ENCODE measurements around the gene PALLD. TPM values are rescaled to one million over a fixed set of nuclear protein-coding genes. Genes with fewer than 3 reads are reported as not detected.

PALLD gene
- polyA plus RNA-seq, 1 donor from 2014 or later: 20.5 TPM

DNA sequence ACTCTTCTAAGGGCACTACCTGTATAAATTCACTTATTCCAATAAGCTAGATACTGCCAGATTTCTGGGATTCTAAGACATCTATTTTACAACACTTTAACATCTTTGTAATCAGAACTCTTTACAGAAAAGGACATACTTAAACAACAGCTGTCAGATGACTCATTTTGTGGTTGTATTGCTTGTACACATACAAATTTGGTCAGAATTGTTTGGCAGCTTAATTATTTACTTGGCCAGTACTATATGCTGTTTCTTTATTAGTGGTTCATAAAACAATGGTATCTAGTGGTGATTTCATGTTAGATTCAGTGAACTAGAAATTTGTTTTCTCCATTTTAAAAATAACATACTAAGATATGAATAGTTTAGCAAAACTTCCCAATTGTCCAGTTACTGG is 27.2 kb downstream of the PALLD start:
- no peak for TF ChIP-seq POLR2AphosphoS5 (IDR thresholded peaks at IDR 0.05)
- TF ChIP-seq RAD21 (conservative IDR thresholded peaks at IDR 0.05): no peak
- no peak for TF ChIP-seq SMC3 (conservative IDR thresholded peaks at IDR 0.05; ENCODE audit: poor library complexity)
- TF ChIP-seq MXI1 (conservative IDR thresholded peaks at IDR 0.05; ENCODE audit: poor library complexity, severe bottlenecking): no peak
- TF ChIP-seq, protein P1, sequence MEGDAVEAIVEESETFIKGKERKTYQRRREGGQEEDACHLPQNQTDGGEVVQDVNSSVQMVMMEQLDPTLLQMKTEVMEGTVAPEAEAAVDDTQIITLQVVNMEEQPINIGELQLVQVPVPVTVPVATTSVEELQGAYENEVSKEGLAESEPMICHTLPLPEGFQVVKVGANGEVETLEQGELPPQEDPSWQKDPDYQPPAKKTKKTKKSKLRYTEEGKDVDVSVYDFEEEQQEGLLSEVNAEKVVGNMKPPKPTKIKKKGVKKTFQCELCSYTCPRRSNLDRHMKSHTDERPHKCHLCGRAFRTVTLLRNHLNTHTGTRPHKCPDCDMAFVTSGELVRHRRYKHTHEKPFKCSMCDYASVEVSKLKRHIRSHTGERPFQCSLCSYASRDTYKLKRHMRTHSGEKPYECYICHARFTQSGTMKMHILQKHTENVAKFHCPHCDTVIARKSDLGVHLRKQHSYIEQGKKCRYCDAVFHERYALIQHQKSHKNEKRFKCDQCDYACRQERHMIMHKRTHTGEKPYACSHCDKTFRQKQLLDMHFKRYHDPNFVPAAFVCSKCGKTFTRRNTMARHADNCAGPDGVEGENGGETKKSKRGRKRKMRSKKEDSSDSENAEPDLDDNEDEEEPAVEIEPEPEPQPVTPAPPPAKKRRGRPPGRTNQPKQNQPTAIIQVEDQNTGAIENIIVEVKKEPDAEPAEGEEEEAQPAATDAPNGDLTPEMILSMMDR (IDR thresholded peaks at IDR 0.05; ENCODE audit: poor library complexity, severe bottlenecking): no peak
- TF ChIP-seq, protein P2, sequence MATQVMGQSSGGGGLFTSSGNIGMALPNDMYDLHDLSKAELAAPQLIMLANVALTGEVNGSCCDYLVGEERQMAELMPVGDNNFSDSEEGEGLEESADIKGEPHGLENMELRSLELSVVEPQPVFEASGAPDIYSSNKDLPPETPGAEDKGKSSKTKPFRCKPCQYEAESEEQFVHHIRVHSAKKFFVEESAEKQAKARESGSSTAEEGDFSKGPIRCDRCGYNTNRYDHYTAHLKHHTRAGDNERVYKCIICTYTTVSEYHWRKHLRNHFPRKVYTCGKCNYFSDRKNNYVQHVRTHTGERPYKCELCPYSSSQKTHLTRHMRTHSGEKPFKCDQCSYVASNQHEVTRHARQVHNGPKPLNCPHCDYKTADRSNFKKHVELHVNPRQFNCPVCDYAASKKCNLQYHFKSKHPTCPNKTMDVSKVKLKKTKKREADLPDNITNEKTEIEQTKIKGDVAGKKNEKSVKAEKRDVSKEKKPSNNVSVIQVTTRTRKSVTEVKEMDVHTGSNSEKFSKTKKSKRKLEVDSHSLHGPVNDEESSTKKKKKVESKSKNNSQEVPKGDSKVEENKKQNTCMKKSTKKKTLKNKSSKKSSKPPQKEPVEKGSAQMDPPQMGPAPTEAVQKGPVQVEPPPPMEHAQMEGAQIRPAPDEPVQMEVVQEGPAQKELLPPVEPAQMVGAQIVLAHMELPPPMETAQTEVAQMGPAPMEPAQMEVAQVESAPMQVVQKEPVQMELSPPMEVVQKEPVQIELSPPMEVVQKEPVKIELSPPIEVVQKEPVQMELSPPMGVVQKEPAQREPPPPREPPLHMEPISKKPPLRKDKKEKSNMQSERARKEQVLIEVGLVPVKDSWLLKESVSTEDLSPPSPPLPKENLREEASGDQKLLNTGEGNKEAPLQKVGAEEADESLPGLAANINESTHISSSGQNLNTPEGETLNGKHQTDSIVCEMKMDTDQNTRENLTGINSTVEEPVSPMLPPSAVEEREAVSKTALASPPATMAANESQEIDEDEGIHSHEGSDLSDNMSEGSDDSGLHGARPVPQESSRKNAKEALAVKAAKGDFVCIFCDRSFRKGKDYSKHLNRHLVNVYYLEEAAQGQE (IDR thresholded peaks at IDR 0.05; ENCODE audit: borderline replicate concordance): no peak
- TF ChIP-seq EP300 (conservative IDR thresholded peaks at IDR 0.05; ENCODE audit: poor library complexity, severe bottlenecking): no peak
- TF ChIP-seq EZH2 (IDR thresholded peaks at IDR 0.05; ENCODE audit: borderline replicate concordance, insufficient read depth, low read length, poor library complexity, severe bottlenecking): no peak
- no peak for TF ChIP-seq TAF1 (IDR thresholded peaks at IDR 0.05; ENCODE audit: low read depth)
- Histone ChIP-seq H3K9ac (ENCODE audit: low read length) (no peak overlapping the region), H3K27ac (ENCODE audit: low read length) (no peak overlapping the region), H3K4me2 (ENCODE audit: low read length) (no peak overlapping the region), H3K4me3 (ENCODE audit: low read length) (no peak overlapping the region), H4K20me1 (ENCODE audit: insufficient read depth) (no peaks in the 10 kb centered on the region), H3K9me3 (ENCODE audit: low read length) (no peaks in the 10 kb centered on the region), H3K79me2 (replicated peaks; ENCODE audit: insufficient read depth, low read length) (no peaks in the 10 kb centered on the region), H3K9me2 (ENCODE audit: insufficient read depth, low read length) (no peaks in the 10 kb centered on the region), H3K36me3 (ENCODE audit: insufficient read depth, low read length) (no peaks in the 10 kb centered on the region), H2AFZ (ENCODE audit: low read depth, low read length) (no peak overlapping the region), H3K27me3 (ENCODE audit: insufficient read depth, low read depth, low read length) (no peaks in the 10 kb centered on the region), H3F3A (ENCODE audit: insufficient read depth, low read length, poor library complexity, severe bottlenecking) (no peaks in the 10 kb centered on the region)

DNA sequence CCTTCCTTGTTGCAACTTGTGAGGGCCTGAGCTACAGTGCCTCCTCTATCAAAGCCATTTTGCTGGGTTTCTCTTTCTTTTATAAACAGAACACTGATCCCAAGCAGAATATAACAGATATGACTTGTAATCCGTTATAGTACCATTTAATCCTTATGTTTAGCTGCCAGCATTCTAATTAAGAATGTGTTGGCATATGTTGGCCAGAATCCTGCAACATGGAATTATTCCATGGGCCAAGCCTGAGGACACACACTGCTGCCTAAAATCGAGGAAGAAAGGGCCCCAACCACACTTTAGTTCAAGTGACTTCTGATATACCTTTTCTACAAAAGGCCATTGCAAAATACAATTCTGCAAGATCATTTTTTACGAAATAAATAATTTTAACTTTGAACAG is 28.0 kb downstream of the PALLD start:
- Histone ChIP-seq H3K4me3 (ENCODE audit: low read length) (no peak overlapping the region), H4K20me1 (ENCODE audit: insufficient read depth) (no peaks in the 10 kb centered on the region), H3K9ac (ENCODE audit: low read length) (no peak overlapping the region), H3K9me2 (ENCODE audit: insufficient read depth, low read length) (no peaks in the 10 kb centered on the region), H3K27me3 (ENCODE audit: insufficient read depth, low read depth, low read length) (no peaks in the 10 kb centered on the region), H3F3A (ENCODE audit: insufficient read depth, low read length, poor library complexity, severe bottlenecking) (no peaks in the 10 kb centered on the region), H3K36me3 (ENCODE audit: insufficient read depth, low read length) (no peaks in the 10 kb centered on the region), H3K9me3 (ENCODE audit: low read length) (no peaks in the 10 kb centered on the region), H3K4me2 (ENCODE audit: low read length) (no peak overlapping the region), H3K79me2 (replicated peaks; ENCODE audit: insufficient read depth, low read length) (no peaks in the 10 kb centered on the region), H2AFZ (ENCODE audit: low read depth, low read length) (no peak overlapping the region), H3K27ac (ENCODE audit: low read length) (no peak overlapping the region)
- TF ChIP-seq POLR2AphosphoS5 (IDR thresholded peaks at IDR 0.05) (no peak), EP300 (conservative IDR thresholded peaks at IDR 0.05; ENCODE audit: poor library complexity, severe bottlenecking) (no peak), TAF1 (IDR thresholded peaks at IDR 0.05; ENCODE audit: low read depth) (no peak), EZH2 (IDR thresholded peaks at IDR 0.05; ENCODE audit: borderline replicate concordance, insufficient read depth, low read length, poor library complexity, severe bottlenecking) (no peak)
- TF ChIP-seq, protein P1 (IDR thresholded peaks at IDR 0.05; ENCODE audit: poor library complexity, severe bottlenecking): no peak
- TF ChIP-seq, protein P2 (IDR thresholded peaks at IDR 0.05; ENCODE audit: borderline replicate concordance): no peak
